ENCODE results near the gene MPLKIP.

The MPLKIP gene

GRCh38 chr7:40095695-40096327 is 38.6 kb downstream of the MPLKIP start:
- H3K4me3 ChIP-seq (ENCODE audit: low read depth, low read length), result no peak overlapping the region
- TF ChIP-seq CTCF (IDR thresholded peaks at IDR 0.05; ENCODE audit: low read depth, low read length), result no peak

DNA sequence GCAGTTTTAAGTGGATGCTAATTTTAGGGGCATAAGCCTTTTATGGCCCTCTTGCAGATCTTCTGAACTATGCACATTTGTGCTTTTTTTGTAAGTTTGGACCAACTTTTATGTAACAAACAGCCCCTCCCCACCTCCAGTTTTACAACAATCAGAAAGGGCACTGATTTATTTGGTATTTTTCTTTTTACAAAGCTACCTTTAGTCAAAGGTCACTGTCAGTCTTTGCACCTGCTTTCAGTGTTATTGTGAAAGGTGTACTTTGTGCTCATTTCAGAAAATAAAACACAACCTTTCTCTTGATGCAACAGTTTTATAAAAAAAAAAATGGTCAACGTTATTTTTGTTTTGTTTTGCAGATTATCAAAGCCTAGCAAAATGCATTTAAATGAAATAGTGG is 39.2 kb downstream of the MPLKIP start:
- no peak overlapping the region for H3K4me3 ChIP-seq (ENCODE audit: low read depth, low read length)
- TF ChIP-seq CTCF (IDR thresholded peaks at IDR 0.05; ENCODE audit: low read depth, low read length), result no peak

GRCh38 chr7:40093631-40094350 is 40.6 kb downstream of the MPLKIP start:
- no peak for TF ChIP-seq CTCF (IDR thresholded peaks at IDR 0.05; ENCODE audit: low read depth, low read length)
- no peak overlapping the region for H3K4me3 ChIP-seq (ENCODE audit: low read depth, low read length)

GRCh38 chr7:40092182-40092581 is 42.2 kb downstream of the MPLKIP start:
- H3K4me3 ChIP-seq (ENCODE audit: low read depth, low read length), result no peak overlapping the region
- no peak for TF ChIP-seq CTCF (IDR thresholded peaks at IDR 0.05; ENCODE audit: low read depth, low read length)

DNA sequence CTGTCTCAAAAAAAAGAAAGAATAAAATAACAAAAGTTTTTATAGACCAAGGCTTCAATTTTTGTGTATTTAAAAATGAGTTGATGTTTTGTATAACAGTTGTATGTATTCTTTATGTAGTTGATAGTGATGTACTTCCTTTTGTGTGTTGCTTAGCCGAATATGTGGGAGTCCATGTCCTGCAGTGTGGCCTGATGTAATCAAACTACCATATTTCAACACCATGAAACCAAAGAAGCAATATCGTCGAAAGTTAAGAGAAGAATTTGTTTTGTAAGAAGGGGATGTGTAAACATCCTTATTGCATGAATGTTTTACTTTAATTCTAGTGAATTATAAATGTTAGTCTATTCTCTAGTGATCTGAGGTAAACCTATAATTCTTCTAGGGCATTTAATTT is 56.6 kb downstream of the MPLKIP start:
- no peak overlapping the region for H3K4me3 ChIP-seq (ENCODE audit: low read depth, low read length)
- TF ChIP-seq CTCF (IDR thresholded peaks at IDR 0.05; ENCODE audit: low read depth, low read length), result no peak

All from WI38 (cell line).